NT2/D1 (cell line): ENCODE measurements around the gene BCCIP.

Experiments used
- SUZ12 ChIP-seq: IDR thresholded peaks from 2 replicates; pipeline ENCODE4 v1.6.1; 2011; ENCODE audit not compliant: insufficient read length, insufficient read depth; ENCODE audit errors: extremely low read depth
- ZNF274 ChIP-seq: IDR thresholded peaks from 2 replicates; pipeline ENCODE4 v1.6.1; 2011; ENCODE audit warnings: mild to moderate bottlenecking, low read depth, low read length

DNA sequence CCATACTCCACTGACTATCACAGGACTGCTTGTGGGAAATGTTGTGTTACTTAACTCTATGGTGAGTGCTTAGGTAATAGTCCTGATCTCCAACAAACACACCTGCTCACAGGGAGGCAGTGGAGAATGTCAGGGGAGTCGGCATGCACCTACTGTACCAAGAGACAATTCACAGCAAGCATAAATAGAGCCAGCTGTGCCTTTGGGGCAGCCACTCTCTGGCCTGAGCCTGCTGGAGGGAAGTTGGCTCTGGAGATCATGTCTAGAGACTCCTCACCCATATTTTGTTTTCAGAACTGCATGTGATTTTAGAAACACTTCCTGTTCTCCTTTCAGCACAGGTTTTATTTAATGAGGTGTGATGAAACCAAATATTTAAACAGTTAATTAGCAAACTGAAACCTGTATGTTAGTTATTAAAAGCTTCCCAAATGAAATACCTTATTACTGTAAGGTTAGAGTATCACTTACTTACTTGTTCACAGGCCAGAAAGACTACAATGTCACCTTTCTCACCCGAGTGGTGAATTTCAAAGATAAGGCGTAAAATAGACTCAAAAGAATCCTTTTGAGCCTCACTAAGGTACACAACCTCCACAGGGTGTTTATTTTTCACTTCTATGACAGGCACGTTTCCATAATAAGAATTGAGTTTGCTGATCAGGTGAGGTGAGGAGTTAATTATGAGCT, 35.9 kb downstream of the BCCIP start:
- TF ChIP-seq ZNF274 (no peak), SUZ12 (no peak)
